Measurements from ENCODE around the gene CMSS1.

- TF ChIP-seq CTCF (IDR thresholded peaks at IDR 0.05) (no peak), POLR2A (IDR thresholded peaks at IDR 0.05) (no peak)
Observed at GRCh38 chr3:99970198-99970597, 152.5 kb downstream of the CMSS1 start.

All from heart left ventricle (tissue), 13 donors.